Measurements from ENCODE around the gene SLC9A9.

SLC9A9 gene

DNA sequence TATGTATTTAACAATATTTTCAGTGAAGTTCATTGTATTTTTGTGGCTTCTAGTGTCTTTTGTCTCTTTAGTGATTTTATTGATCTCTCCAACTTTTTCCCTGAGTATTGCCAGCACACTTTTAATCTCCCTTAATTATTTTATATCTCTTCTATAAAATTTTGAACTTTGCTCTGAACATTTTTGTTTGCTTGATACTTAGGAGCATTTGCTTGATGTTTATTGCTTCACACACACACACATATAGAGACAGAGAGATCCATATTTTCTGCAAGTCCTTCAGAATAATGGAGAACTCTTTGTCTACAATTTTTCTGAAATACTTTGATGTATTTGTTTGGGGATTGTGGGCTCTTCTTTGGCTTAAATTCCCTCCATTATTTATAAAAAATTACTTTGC lies 213.8 kb downstream of the SLC9A9 start:
- no peak for DNase-seq

DNA sequence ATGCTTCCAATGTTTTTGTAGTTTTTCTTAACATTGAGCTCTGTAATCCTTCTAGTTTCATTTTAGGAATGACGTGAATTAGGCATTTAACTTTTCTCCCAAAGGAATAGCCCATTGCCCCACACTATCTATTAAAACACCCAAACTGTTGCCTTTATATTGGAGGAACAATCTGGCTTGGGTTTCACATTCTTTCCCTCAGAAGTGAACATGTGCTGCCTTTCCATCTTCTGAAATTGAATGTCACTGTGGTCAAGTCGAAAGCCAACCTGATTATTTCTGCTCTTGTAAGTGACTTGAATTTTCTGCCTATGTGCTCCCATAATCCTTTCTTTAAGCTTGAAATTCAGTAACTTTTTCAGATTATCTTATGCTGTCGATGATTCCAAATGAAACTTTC lies 214.5 kb downstream of the SLC9A9 start:
- no peak for DNase-seq

DNA sequence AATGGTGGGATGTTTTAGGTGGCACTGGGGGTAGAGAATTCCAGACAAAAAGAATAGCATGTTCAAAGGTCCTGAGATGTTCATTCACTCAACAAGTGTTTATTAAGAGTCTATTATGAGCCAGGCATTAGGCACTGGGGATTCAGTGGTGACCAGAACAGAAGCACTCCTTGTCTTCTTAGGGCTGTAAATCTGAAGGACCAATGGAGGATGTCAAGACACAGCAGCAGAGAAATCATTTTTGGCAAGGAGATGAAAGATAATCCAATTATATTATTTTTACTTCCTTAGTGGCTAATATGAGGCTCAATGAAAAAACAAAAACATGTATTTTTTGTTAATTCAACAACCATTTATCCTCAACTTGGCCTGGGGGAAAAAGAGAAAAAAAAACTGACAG lies 218.5 kb downstream of the SLC9A9 start:
- no peak for DNase-seq

DNA sequence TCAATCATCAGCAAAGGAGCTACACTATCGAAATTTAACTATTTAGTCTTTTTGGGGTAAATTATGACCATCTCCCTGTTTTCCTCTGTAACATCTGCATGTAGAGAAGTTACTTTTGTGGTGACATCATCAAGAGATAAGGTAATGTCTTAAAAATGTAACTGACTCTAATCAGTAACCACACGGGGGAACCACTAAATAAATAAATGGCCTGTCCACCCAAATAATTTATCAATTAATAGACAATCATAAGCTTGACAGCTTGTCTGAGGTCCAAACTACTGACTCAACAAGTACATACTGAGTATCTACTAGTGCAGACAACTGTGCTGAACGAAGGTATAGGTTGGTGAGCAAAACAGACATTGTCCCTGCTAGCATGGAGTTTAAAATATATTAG lies 219.3 kb downstream of the SLC9A9 start:
- no peak for DNase-seq

DNA sequence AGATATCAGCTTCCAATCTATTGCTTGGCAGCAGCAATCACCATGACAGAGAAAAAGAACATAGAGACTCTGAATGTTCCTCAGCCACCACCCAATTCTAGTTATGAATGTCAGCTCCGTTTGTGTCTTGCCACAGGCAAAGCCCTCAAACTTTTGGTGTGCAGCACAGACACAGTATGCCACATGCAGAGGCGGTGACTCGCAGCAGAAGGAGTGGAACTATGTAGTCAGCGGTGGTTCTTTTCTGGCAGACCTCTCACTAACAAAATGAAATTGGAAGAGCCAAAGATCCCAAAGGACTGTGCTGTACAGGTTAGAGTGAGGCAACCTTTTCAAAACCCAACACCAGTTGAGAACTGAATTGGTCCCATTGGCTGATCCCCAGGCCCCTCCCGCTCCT lies 220.9 kb downstream of the SLC9A9 start:
- no peak for DNase-seq

DNA sequence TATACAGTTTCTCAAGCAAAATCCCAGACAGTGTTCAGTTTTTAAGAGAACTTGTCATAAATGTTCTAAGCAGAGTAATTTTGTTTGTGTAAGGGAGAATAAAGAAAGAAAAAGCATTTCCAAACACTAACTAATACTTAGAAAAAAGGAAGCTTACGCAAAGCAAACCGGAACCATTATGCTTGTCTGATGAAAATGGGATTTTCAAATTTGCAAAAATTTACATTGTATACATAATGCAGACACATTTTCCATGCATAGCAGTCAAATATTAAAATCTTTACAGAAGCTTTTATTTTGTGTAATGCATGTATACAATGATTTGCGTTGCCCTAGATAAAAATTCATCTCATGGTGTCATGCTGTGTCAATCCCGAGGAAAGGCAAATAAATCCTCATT lies 229.0 kb downstream of the SLC9A9 start:
- DNase-seq, result no peak

DNA sequence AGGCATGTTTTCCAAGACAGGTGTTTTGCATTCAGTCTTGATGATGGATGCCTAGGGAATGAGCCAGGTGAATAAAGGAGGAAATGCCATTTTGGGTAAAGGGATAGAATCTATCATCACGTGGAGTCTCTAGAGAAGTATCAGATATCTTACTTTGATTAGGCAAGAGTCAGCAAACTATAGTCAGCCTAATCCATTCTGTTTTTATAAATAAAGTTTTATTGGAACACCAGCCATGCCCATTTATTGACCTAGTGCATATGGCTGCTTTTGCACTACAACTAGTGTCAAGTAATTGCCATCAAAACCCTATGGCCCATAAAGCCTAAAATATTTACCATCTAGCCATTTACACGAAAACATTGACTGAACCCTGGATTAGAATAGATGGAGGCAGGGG lies 231.2 kb downstream of the SLC9A9 start:
- no peak for DNase-seq

DNA sequence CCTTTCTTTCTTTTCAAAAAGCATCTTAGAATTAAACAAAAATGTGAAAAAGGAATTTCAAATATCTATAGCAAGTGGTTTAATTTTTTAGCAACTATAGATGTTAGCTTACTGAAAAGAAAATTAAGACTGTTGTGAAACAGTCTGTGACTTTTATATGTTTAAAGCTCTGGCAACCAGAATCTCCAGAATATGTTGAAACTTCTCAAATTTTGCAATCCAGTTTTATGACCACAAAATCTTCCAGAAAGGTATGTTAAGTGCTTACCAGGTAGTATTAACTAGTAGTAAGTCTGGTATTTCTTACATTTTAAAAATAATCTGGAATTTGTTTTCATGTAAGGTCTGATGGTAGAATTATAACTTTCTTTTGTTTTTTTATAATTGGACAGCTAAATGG lies 235.0 kb downstream of the SLC9A9 start:
- no peak for DNase-seq

DNA sequence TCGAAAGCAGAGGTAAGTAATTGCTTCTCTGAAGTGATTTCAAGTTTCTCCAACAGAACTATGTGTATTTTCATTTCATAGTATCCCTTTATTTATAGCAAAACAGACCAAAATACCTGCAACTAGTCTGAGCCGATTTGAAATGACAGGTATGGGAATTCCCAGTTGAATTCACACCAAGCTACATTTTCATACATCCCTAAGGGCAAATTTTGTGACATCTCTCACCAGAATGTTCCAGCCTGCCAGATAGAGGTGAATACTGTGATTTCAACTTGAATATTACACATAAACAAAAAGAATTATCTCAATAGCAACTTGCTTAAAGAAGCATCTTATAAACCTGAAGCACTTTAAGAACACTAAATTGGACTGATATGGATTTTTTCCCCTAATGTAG lies 235.7 kb downstream of the SLC9A9 start:
- no peak for DNase-seq

DNA sequence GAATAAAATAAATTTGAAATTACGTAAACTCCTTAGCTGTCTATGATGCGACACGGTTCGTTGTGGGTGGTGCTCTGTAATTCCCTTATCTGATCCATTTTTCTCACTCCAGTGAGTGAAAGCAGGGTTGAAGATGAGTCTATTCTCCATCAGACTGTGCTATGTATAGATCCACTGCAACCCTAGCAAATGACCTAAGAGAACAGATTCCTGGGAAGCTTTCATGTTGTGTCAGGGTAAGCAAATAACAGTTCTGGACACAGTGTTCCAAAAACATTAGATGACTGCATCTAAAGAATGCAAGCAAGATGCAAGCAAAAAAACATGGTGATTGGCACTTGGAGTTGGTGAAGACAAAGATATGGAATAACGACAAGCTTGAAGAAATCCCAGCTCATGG lies 239.3 kb downstream of the SLC9A9 start:
- DNase-seq, result no peak

DNA sequence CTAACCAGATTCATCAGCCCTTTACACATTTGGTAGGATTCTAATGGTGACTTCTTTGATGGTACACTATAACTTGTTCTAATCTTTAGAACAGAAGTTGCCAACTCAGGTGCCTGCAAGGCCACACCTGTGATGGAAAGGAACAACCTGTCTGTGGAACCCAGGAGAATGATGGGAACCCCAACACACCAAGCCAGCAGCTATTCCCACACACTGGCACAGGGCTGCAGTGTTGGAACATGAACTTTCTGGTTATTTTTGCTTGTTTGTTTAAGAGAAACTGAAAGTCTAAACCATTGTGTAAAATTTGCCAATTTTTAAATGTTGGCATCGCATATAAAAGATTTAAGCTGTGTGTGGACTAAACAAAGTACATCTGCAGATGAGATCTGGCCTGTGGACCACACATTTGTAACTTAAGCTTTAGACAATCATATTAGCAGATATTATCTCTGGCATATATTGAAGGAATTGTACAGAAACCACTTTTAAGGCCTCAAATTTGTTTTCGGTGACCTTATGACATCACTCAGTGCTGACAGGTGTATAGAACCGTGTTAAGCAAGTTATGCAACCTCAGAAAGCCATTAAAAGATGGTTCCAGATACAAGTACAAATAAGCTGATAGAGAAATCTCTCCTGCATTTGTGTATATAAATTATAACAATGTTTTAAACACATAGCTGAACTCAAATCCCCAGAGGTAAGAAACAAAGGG lies 242.9 kb downstream of the SLC9A9 start:
- DNase-seq, result no peak

DNA sequence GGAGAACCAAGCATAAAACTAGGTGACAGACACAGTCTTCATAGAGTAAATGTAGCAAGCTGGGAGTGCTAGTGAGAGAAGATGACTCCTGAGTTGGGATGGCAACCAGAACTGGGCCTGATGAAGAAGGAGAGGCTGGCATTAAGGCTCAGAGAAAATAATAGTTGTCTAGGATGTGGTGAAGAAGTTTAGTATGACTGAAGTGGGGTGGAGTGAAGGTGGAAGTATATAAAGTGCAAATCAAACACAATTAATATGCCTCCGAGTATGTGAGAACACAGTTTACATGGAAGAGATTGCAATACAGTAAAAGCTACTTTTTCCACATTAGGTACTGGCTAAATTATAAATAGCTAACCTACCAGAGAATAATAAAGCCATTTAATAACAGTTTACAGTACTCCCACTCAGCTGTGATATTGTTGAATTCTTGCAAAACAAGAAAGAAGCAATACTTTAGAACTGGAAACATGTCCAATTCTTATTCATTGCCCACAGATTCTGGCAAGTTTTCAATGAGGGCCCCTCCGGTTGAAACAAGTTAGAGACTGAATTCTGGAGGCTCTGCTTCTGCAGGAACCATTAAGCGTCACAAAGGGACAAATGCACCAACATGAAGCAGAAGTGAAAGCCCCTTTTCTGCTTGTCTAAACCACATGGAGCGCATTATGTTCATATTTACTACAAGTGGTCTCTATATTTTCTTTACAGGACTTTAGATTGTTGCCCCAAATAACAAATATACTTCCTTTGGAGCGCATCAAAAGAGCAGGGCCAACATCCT lies 243.7 kb downstream of the SLC9A9 start:
- DNase-seq, result no peak

DNA sequence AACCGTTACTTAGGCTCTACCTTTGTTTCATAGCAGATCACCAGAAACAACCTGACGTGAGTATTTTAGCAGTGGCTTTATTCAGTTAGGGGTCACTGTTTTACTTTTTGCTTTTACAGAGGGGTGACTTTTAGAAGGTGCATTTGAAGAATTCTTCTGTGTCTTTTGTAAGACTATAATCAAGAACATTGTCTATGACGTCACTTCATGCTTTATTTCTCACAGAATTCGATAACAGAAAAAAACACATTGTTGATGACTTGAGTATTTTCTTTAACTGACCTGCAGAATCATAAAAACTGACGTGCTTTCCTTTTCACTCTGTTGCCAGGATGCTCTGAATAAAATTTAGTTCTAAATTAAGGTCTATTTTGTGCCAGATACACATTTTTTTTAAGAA lies 244.5 kb downstream of the SLC9A9 start:
- DNase-seq, result no peak

DNA sequence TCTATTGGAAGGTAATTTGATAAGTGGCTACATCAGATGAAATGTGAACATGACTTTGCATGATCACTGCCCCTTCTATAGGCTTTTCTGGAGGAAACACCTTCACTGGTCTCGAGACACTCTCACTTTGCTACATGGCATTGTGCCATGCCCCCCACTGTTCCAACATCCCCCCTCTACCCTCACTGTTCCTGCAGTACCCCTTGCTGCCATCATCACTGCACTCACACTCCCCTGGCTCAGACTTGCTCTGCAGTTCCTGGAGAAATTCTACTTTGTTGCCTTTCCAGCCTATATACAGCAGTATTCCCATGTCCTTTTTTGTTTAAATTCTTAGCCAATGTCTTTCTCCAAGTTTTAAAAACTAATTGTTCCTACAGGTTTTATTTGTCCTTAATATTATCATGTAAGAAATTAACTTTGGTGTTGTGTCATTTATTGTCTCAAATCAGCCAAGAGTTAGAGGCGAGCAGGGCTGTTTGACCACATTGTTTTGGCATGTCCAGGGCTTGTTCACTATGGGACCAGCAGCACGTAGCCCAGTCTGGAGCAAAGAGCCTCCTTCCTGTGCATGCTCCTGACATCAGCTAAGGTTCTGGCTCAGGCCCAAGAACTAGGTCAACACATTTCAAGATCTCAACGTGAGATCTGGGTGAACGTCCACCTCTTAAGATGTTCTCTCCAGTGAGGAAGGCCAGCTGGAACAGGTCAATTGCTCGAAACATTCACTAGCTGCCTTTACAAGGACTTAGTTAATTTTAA lies 246.4 kb downstream of the SLC9A9 start:
- no peak for DNase-seq

DNA sequence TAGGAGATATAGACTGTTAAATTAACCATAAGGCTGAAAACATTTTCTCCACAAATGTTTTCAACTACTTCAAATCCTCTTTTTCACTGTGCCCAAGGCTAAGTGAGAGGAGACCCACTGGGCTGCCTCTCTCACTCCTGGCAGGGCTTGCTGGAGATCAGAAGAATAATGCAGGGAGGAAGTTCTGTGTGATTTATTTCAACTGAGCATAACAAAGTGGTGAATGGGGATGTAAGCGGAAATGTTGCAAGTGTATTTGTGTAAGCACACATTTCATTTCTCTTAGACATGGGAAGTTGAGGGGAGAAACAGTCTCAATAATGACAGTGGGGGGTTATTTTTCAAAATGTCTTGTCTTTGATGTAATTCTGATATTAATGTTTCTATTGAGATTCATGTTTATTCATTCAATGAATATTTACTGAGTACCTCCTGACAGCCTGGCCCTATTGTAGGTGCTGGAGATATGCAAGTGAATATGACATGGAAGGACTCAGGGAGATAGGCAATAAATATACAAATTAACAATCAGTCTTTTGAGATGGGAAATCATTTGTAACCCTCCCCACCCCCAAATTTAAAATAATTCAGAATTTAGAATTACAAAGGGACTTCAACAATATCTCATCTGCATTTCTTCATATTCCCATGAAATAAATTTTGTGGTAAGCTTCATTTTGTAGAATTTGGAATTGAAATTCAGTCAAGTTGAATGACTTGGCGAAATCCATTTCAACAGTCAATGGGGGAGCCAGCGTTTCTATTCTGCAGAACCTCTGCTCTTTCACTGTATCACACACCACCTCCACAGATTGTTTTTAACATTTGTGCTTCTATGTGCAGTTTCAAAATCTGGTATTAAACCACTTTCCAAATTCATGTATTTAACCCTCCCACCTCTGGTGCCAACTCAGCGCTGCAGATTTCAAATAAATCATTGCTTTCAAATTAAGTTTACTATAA lies 247.2 kb downstream of the SLC9A9 start:
- no peak for DNase-seq

DNA sequence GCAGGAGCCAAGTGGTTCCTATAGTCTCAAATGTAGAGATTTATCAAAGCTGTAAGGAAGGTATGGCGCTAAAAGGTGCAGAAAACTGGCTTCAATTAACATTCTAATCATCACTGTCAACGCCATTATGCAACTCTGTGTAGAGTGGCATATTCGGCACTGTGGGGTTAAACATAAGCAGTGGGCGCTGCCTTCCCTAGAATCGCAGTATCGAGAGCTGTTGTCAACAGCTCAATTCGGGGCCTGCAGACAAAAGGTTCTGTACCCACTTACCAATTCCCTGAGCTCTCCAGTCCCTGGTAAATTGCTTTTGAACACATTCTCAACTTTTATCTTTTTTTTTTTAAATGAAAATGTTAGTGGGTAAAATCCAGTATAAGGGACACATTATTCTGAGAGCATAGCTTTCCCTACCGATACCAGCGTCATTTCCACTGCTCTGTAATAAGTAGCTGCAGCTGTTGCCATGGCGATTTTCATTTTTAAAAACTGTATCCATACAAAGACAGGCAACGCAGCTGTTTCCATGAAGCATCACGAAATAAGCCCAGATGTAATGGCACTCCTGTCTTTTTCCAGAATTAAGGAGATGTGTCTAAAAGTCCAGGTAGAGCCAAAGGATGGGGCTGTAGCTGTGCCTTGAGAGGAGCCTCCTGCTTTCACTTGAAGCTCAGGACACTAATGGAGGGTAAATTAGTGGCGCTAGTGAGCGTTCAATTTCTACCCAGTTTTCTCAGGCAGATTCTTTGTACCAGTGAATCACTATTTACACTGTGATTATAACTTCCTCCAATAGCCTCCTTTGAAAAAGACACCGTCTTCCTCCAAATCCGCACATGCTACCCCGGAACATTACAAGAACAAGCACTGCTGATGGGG lies 250.3 kb downstream of the SLC9A9 start:
- DNase-seq, result no peak

DNA sequence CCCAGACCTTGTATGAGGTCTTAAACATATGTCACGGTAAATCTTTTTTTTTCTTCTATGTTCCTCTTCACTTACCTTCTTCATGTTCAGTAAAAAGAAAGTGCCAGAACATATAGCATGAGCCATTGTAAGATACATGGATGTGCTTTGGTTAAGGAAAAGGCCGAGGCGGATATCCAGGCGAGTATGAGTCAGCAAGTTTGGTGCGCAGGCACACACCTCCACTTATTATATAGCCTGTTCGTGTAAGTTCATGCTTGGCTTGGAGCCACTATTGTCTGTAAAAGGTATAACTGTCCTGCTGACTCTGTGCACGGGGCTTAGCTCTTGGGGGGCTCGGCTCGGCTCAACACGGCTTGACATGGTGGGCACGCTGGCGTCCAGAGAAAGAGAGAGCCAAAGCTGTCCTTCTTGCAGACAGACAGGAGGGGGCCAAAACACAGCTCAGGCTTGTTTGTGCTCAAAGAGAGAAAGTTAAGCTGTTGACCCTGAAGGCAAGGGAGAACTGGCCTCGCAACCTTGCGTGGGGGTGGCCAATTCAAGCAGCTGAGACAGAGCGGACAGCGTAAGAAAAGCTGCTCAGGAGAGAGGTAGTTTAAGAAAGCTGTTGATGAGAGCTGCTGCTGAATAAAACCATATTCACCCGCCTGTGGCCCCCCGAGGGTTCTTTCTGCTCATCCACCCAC lies 251.2 kb downstream of the SLC9A9 start:
- DNase-seq, result no peak

DNA sequence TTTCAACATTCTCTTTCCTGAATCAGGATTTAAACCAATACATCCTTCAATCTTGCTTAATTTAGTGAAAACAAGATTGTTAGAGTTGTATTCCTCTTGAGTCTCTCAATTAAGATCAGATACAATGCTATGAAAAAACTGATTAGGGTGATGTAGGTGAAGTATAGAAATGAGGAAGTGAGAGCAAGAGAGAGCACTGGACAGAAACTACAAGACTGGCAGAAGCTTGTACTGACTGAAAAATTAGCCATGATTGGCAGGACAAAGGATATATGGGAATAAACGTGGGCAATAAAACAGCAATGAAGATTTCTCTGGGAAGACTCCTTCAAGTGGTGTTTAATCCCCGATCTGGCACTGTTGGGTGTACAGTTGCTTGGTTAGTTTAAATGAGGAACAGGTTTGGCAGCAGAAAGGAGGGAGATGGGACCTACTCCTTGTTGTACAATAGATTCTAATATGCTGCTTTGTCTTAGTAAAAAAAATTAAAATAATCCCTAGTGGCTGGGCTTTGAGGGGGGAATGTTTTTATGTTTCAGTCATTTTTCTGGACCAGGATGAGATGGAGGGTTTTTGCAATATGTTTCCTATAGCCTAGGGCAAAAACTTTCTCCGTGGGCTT lies 252.7 kb downstream of the SLC9A9 start:
- DNase-seq, result no peak

DNA sequence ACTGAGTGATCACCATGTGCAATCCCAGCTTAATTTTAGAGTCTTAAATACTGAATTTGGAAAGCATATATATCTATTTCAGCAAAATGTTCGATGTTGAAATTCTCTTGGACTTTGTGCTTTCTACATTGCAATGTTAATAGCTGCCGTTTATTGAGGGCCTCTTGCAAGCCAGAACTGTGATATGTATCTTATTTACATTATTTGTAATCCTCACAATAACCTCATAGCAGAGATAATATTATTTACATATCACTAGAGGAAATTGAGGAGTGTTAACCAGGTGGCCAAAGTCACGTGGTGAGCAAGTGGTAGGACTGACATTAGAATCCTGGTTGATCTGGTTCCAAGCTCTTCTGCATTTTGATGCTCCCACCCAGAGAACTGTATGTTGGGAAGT lies 254.1 kb downstream of the SLC9A9 start:
- no peak for DNase-seq

DNA sequence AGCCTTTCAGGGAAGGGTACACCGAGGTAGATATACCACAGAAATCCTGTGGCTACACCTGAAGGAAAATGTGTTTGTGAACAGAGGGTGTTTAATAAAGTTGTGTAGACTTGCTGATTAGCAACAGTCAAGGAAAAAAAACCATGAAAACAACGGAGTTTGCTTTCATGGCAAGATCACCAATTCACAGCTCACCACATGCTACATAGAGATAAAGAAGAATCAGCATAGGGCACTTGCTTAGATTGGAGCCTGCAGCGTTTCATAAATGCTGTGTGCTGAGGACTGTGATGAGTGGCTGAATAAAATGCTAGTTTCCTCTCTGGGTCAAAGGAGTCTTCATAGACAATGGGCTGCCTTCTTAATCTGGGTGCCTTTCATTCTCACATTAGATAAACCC lies 257.6 kb downstream of the SLC9A9 start:
- no peak for DNase-seq

DNA sequence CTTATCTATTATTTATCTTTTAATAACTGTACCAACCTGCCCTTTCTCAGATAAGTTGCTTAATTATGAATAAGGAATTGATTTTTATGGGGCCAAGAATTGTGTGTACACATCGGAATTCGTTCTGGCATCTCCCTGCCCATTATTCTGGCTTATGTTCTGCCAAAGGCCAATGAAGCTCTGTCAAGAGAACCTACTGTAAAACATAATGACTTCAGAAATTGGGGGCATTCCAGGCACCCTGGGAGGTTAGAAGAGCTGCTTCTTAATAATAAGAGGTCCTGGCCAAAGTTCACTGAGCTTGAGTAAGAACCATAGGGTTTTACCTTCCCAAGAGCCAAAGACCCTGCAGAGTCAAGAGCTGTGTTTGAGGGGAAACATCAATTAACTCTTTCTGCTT lies 261.7 kb downstream of the SLC9A9 start:
- DNase-seq, result no peak

Measured in activated CD8-positive, alpha-beta memory T cell treated with anti-CD3 and anti-CD28 coated beads, Interleukin-2, amount 50 U/mL, for 4 hours (primary cell).